HepG2 (cell line): Measurements from ENCODE around the gene FAM53B. TPM values are rescaled to one million over a fixed set of nuclear protein-coding genes. Genes with fewer than 3 reads are reported as not detected.

Source experiments
- ATAC-seq: fragments of 200-7000 bp; cut with Tn5 transposase; 3 replicates; pipeline ENCODE4 v1.9.1; 2020; ENCODE audit warnings: mild to moderate bottlenecking, moderate library complexity
- BruUV-seq: library from RNA; stranded (reverse); fragments of 400-500 nt; replicated peaks from 2 replicates; lab custom pipeline; 2021; lab: Mats Ljungman, UMichigan
- CTCF ChIA-PET: fragments of 300-600 bp; formaldehyde crosslinking; extraction: SDS; loops from one replicate; lab custom pipeline; 2021; ENCODE audit warnings: low total read pairs, inconsistent platforms, low intra/inter-chr PET ratio; lab: Yijun Ruan, JAX
- POLR2A ChIA-PET: fragments of 350-600 bp; sonication (Branson Sonifier 250); formaldehyde crosslinking; loops from one replicate; lab custom pipeline; 2020; ENCODE audit warnings: antibody characterized with exemption, inconsistent platforms; lab: Yijun Ruan, JAX
- DNase-seq: peaks from one replicate; pipeline ENCODE4 v3.0.0-alpha.2; 2015; ENCODE audit warnings: low spot score
- FAIRE-seq: peaks from 3 replicates; lab custom pipeline; 2011; peaks lifted over from hg19 to GRCh38; lab: Jason Lieb, UNC
- H2AFZ ChIP-seq: one replicate; pipeline ENCODE4 v1.6.1; 2011; ENCODE audit warnings: low read length, inconsistent platforms
- H3K27ac ChIP-seq: fragments of 300-600 bp; 3 replicates; pipeline ENCODE4 v1.8.0; 2011; ENCODE audit warnings: mixed run types, mild to moderate bottlenecking, mixed read lengths, low read length, inconsistent platforms; ENCODE audit not compliant: insufficient read depth; ENCODE audit errors: extremely low read length
- H3K27me3 ChIP-seq, 2 experiments: fragments of 200-600 bp in 1 of 2; 2 replicates in 1 of 2; 3 replicates in 1 of 2; pipeline versions ENCODE4 v1.6.0 to v1.8.0; 2011; ENCODE audit warnings: low read length in 2 of 2, mild to moderate bottlenecking in 2 of 2, moderate library complexity in 2 of 2, inconsistent platforms in 1 of 2; ENCODE audit not compliant: insufficient read depth in 2 of 2, control insufficient read depth in 1 of 2
- H3K36me3 ChIP-seq, 2 experiments: fragments of 200-600 bp in 1 of 2; replicated peaks in 1 of 2; 2 replicates in 1 of 2; 3 replicates in 1 of 2; pipeline versions ENCODE4 v1.5.1 to v1.8.0; 2011; ENCODE audit warnings: low read length in 2 of 2, inconsistent platforms in 1 of 2; ENCODE audit not compliant: insufficient read depth in 2 of 2, control insufficient read depth in 1 of 2
- H3K4me1 ChIP-seq: 2 replicates; pipeline ENCODE4 v1.5.1; 2012; ENCODE audit warnings: low read length, inconsistent platforms; ENCODE audit not compliant: insufficient read depth
- H3K4me2 ChIP-seq: 2 replicates; pipeline ENCODE4 v1.6.0; 2011; ENCODE audit warnings: low read depth, low read length, inconsistent platforms
- H3K4me3 ChIP-seq, 3 experiments: fragments of 200-600 bp in 1 of 3; sonication (generic), shearing (Covaris generic) in 1 of 3; replicated peaks in 1 of 3; 2 replicates each; pipeline ENCODE4 v1.5.1; 2011 to 2016; ENCODE audit warnings: low read length in 3 of 3, inconsistent platforms in 2 of 3, low read depth in 2 of 3, mild to moderate bottlenecking in 2 of 3, control low read depth in 1 of 3, mixed read lengths in 1 of 3; ENCODE audit not compliant: insufficient read depth in 1 of 3
- H3K79me2 ChIP-seq: one replicate; pipeline ENCODE4 v1.6.1; 2011; ENCODE audit warnings: low read length, inconsistent platforms; ENCODE audit not compliant: insufficient read depth
- H3K9ac ChIP-seq: 2 replicates; pipeline ENCODE4 v1.6.0; 2011; ENCODE audit warnings: mild to moderate bottlenecking, low read depth, low read length, inconsistent platforms; ENCODE audit not compliant: insufficient read depth
- H3K9me3 ChIP-seq: 2 replicates; pipeline ENCODE4 v1.5.1; 2012; ENCODE audit warnings: mild to moderate bottlenecking, low read length
- H4K20me1 ChIP-seq: 2 replicates; pipeline ENCODE4 v1.6.0; 2011; ENCODE audit warnings: inconsistent platforms, mild to moderate bottlenecking, low read length, moderate library complexity; ENCODE audit not compliant: insufficient read depth
- FUBP1 ChIP-seq: sonication (generic); formaldehyde crosslinking; IDR thresholded peaks from 2 replicates; pipeline ENCODE4 v1.5.1; 2020; ENCODE audit warnings: missing genetic modification reagents, mild to moderate bottlenecking, borderline replicate concordance
- HNRNPH1 ChIP-seq: fragments of 200-400 bp; formaldehyde crosslinking; optimal IDR thresholded peaks from 2 replicates; pipeline ENCODE3; 2017; ENCODE audit warnings: mild to moderate bottlenecking, low read depth, low read length
- MTA1 ChIP-seq: sonication (generic); formaldehyde crosslinking; IDR thresholded peaks from 2 replicates; pipeline ENCODE4 v1.4.0; 2020; ENCODE audit warnings: missing genetic modification reagents, mild to moderate bottlenecking, borderline replicate concordance
- NR2F2 ChIP-seq: IDR thresholded peaks from 2 replicates; pipeline ENCODE4 v1.6.1; 2012; ENCODE audit warnings: low read depth, inconsistent platforms, borderline replicate concordance
- PRMT3 ChIP-seq: sonication (generic); formaldehyde crosslinking; IDR thresholded peaks from 2 replicates; pipeline ENCODE4 v1.8.1; 2022; ENCODE audit warnings: low read depth, mild to moderate bottlenecking, moderate library complexity, missing genetic modification reagents, borderline replicate concordance
- USF2 ChIP-seq, 2 experiments: sonication (generic) in 1 of 2; formaldehyde crosslinking in 1 of 2; IDR thresholded peaks; 2 replicates each; pipeline versions ENCODE4 v1.5.1 to v1.6.1; 2011 to 2020; ENCODE audit warnings: borderline replicate concordance in 1 of 2, low read depth in 1 of 2, low read length in 1 of 2, mild to moderate bottlenecking in 1 of 2, missing genetic modification reagents in 1 of 2, moderate library complexity in 1 of 2
- ZBTB3 ChIP-seq: sonication (generic); formaldehyde crosslinking; IDR thresholded peaks from 2 replicates; pipeline ENCODE4 v1.4.0; 2020; ENCODE audit warnings: low read depth, mild to moderate bottlenecking, moderate library complexity, missing genetic modification reagents, borderline replicate concordance
- ZEB1 ChIP-seq: IDR thresholded peaks from 2 replicates; pipeline ENCODE4 v1.6.1; 2012; ENCODE audit warnings: mild to moderate bottlenecking, low read depth, inconsistent platforms; ENCODE audit not compliant: insufficient replicate concordance
- ZNF609 ChIP-seq: sonication (generic); formaldehyde crosslinking; IDR thresholded peaks from 2 replicates; pipeline ENCODE4 v1.4.0; 2020; ENCODE audit warnings: mild to moderate bottlenecking, missing genetic modification reagents, borderline replicate concordance
- ZNF850 ChIP-seq: sonication (generic); formaldehyde crosslinking; conservative IDR thresholded peaks from 2 replicates; pipeline ENCODE4 v1.9.0; 2021; ENCODE audit warnings: mild to moderate bottlenecking, missing genetic modification reagents
- WGBS: methylation state at CpG from one replicate; pipeline ENCODE4 v1.1.6; 2017; ENCODE audit warnings: low lambda C conversion rate; 5-methylcytosine and 5-hydroxymethylcytosine counted together
- in situ Hi-C: cut with HindIII; loops from 2 replicates; pipeline ENCODE4 v1.10.0; 2017; ENCODE audit warnings: low pct_unique_long_range_greater_than_20kb; ENCODE audit not compliant: extremely low pct_ligation_motif_present
- intact Hi-C: fragments of 100-400 bp; cut with micrococcal nuclease; formaldehyde crosslinking; loops from one replicate; pipeline ENCODE4 v1.10.0; 2022; ENCODE audit not compliant: unreplicated experiment
- polyA plus RNA-seq, 8 experiments: library from polyadenylated mRNA; depleted of rRNA in 3 of 8; stranded (reverse) in 7 of 8; unstranded in 1 of 8; fragments of >200 nt; fragmentation: Illumina TruSeq in 4 of 8; extraction: Trizol in 4 of 8; gene quantifications; 2 replicates each; pipeline versions ENCODE4 v1.2.1 to v1.2.3, GENCODE V29; 2011 to 2016; ENCODE audit warnings: low read depth in 4 of 8, missing spikeins in 1 of 8, mixed read lengths in 1 of 8; ENCODE audit not compliant: insufficient read depth in 1 of 8
- total RNA-seq, 5 experiments: library from RNA; depleted of rRNA; stranded (reverse); fragments of >200 nt; fragmentation: Illumina TruSeq; extraction: Trizol; gene quantifications; 2 replicates each; pipeline ENCODE4 v1.2.3, GENCODE V29; 2016; ENCODE audit warnings: low read depth in 1 of 5

The FAM53B gene
- total and polyA plus RNA-seq, 2 of the 13 experiments (the other 11 are each of a cell fraction or from before 2014, with no cell fraction given): 6.4 to 19.3 TPM

- in situ Hi-C loops: no loop called here
- CTCF ChIA-PET: no interaction called here
- no peak for ATAC-seq
These were observed 46.2 kb downstream of the FAM53B start for GRCh38 chr10:124697837-124698544.

More at GRCh38 chr10:124697837-124698544, 46.2 kb downstream of the FAM53B start:
- Histone ChIP-seq H3K4me2 (no peak overlapping the region), H3K27me3 (no peaks in the 10 kb centered on the region), H3K27ac (no peak overlapping the region), H2AFZ (no peak overlapping the region), H3K9ac (no peak overlapping the region), H3K4me3 (no peak overlapping the region), H4K20me1 (0 out of 2 replicates have a peak, but pooled peaks cover 2% of the 10 kb centered on the region), H3K4me1 (no peaks in the 10 kb centered on the region), H3K79me2 (no peaks in the 10 kb centered on the region), H3K9me3 (no peaks in the 10 kb centered on the region), H3K36me3 (peaks cover 8 to 48% of the 10 kb centered on the region in 2 experiments; a peak in 4 of 5 replicates)
- BruUV-seq: no TSS peak
- WGBS: 95% methylated on average over 4 of the region's 13 CpGs
- TF ChIP-seq MTA1 (CRISPR knock-in tag) (no peak), ZNF609 (CRISPR knock-in tag) (no peak), ZEB1 (no peak), ZNF850 (CRISPR knock-in tag) (no peak), NR2F2 (no peak), FUBP1 (CRISPR knock-in tag) (no peak), USF2 (IDR thresholded peaks at IDR 0.05; ENCODE audit: low read depth, low read length) (no peak), USF2 (CRISPR knock-in tag; IDR thresholded peaks at IDR 0.05; ENCODE audit: borderline replicate concordance) (no peak), ZBTB3 (no peak), PRMT3 (CRISPR knock-in tag) (no peak), HNRNPH1 (no peak)
- DNase-seq (no peak), FAIRE-seq (no peak)
- POLR2A ChIA-PET: no interaction called here
- intact Hi-C loops: no loop called here
